Measurements from ENCODE around the gene PIGBOS1. TPM values are rescaled to one million over a fixed set of nuclear protein-coding genes. Genes with fewer than 3 reads are reported as not detected.

PIGBOS1 gene, protein sequence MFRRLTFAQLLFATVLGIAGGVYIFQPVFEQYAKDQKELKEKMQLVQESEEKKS
- total RNA-seq (2022; extraction: Qiagen RNA extraction; ENCODE audit: low read depth): 20.8 to 33.4 TPM (median 28.2 TPM) in 5 replicates

DNA sequence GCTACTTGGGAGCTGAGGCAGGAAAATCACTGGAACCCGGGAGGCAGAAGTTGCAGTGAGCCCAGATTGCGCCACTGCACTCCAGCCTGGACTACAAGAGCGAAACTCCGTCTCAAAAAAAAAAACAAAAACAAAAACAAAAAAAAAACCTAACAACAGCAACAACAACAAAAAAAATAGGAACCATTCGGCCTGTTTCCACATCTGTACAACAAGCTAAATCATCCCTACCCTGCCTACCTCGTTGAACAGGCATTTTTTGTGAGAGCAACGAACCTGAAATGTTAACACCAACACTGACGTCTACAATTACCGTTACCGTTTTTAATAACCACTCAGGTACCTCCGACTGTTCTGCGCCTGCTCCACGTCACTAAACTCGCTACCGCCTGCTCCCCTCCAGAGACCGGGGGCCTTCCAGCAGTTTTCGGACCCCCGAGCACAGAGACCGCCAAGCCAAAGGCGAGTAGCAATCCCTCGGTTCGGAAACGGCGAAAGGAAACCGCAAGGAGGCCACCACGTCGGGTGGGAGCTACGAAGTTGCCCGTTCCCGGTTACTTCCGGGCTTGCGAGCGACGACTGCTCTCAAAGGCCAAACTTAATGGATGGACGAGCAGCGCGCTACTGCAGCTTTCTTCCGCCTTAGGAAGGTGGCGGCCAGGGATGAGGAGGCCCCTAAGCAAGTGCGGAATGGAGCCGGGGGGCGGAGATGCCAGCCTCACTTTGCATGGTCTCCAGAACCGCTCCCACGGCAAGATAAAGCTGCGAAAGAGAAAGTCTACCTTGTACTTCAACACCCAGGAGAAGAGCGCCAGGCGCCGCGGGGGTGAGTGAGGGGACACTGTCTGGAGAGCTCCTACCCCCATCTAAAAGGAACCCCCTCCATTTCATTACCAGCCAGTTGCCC, at the start of gene PIGBOS1, which contains the start of gene PIGB:
Gene PIGBOS1 (minus strand): TSS at position 536 of the 907 bp plus-strand sequence. CDS start 1,331 bp downstream, outside the sequence.
Gene PIGB (plus strand): TSS at position 635 of the 907 bp plus-strand sequence. CDS start 29 bp downstream, at position 664.

DNA sequence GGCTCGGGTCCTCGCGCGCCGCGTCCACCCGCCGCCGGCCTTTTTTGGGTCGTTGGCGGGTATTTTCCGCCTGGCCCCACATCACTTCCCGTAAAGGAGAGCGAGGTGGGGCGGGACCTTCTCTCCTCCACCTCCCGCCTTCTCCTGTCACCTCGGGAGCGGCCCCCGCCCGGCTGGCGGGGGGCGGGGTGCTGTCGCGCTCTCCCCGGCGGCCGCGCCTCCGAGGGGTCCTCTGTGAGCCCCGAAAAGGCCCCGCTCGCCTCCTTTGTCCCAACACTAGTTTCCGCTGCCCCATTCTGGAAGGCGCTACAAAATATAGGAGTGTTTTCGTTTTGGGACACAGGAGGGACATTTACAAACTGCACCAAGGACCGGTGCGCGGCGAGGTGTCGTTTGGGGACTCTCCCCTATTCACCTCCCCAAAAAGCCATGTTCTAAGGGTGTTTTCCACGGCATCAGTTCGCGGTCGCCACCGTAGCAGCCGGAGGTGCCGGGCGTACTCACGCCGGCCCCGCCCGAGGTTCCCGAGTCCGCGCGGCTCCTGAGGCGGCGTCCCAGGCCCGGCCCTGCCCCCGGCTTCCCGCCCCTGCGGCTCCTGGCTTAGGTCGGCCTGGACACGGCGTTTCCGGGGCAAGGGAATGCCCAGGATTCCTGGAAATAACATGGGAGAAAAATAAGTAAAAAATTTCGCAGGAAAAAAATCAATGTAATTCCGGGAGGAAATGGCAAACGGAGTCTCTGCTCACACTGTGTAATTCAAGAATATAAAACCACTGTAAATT, 29.0 kb downstream of the PIGBOS1 start, which contains the start of gene RAB27A:
Gene RAB27A (minus strand): TSS at position 68 of the 782 bp plus-strand sequence. CDS start 54,879 bp downstream, outside the sequence.

Other genes starting within 250 kb of the PIGBOS1 start
- 62.1 to 116 TPM (median 101 TPM) in 5 replicates for gene RSL24D1, start 122.2 kb downstream of the PIGBOS1 start, total RNA-seq (2022; extraction: Qiagen RNA extraction; ENCODE audit: low read depth)
- 7.9 to 12.1 TPM (median 10.9 TPM) in 5 replicates for gene RAB27A, start 29.3 kb downstream of the PIGBOS1 start, total RNA-seq (2022; extraction: Qiagen RNA extraction; ENCODE audit: low read depth)
- 5.6 to 15.9 TPM (median 13.2 TPM) in 5 replicates for gene PIGB, start 99 bp upstream of the PIGBOS1 start, total RNA-seq (2022; extraction: Qiagen RNA extraction; ENCODE audit: low read depth)
- gene CCPG1, start 89.2 kb upstream of the PIGBOS1 start, total RNA-seq (2022; extraction: Qiagen RNA extraction; ENCODE audit: low read depth): 30.6 to 40.6 TPM (median 38.8 TPM) in 5 replicates
- gene PIERCE2, start 89.4 kb upstream of the PIGBOS1 start, total RNA-seq (2022; extraction: Qiagen RNA extraction; ENCODE audit: low read depth): 1.8 to 4.8 TPM (median 4.3 TPM) in 5 replicates
- 7.6 to 9.5 TPM (median 8.0 TPM) in 5 replicates for gene DNAAF4, start 189.1 kb upstream of the PIGBOS1 start, total RNA-seq (2022; extraction: Qiagen RNA extraction; ENCODE audit: low read depth)